ENCODE results near the gene HGFAC. TPM values are rescaled to one million over a fixed set of nuclear protein-coding genes. Genes with fewer than 3 reads are reported as not detected.
A peak's percentile ranks its signal among the peaks of the same experiment; 100 is the strongest.

The HGFAC gene
- total and polyA plus RNA-seq, 2 of the 13 experiments (the other 11 are each of a cell fraction or from before 2014, with no cell fraction given): 8.5 to 63.6 TPM

DNA sequence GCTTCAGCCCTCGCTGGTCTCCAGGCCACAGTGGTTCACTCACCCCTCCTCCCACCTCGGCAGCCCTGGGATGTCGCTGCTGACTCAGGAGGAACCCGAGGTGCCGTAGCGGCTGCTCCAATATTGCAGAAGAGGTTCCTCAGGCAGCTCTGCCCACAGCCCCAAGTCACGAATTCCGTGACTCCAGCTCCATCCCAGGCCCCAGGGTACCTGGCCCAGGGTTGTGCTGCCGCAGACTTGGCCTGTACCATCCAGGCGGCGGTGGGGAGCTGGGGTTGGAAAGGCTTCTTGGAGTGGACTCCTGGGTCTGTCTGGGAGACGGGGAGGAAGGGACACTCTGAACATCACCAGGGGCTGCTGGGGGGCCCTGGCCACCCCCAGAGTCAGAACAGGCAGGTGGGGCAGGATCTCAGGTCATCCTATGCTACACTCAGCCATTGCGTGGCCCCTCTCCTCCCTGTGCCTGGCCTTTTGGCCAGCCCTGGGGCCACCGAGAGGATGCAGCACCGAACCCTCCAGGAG lies 728 bp upstream of the HGFAC start (continued):
- no peak for TF ChIP-seq REST (IDR thresholded peaks at IDR 0.05; ENCODE audit: borderline replicate concordance in 1 of 2, low read depth in 1 of 2, low read length in 2 of 2)
- TF ChIP-seq ZNF598 (CRISPR knock-in tag; IDR thresholded peaks at IDR 0.05; ENCODE audit: borderline replicate concordance): no peak
- no peak for TF ChIP-seq MXI1 (IDR thresholded peaks at IDR 0.05; ENCODE audit: borderline replicate concordance, low read depth, low read length)
- TF ChIP-seq, protein P1, sequence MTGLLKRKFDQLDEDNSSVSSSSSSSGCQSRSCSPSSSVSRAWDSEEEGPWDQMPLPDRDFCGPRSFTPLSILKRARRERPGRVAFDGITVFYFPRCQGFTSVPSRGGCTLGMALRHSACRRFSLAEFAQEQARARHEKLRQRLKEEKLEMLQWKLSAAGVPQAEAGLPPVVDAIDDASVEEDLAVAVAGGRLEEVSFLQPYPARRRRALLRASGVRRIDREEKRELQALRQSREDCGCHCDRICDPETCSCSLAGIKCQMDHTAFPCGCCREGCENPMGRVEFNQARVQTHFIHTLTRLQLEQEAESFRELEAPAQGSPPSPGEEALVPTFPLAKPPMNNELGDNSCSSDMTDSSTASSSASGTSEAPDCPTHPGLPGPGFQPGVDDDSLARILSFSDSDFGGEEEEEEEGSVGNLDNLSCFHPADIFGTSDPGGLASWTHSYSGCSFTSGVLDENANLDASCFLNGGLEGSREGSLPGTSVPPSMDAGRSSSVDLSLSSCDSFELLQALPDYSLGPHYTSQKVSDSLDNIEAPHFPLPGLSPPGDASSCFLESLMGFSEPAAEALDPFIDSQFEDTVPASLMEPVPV (CRISPR knock-in tag; IDR thresholded peaks at IDR 0.05): no peak
- TF ChIP-seq EEA1 (CRISPR knock-in tag; IDR thresholded peaks at IDR 0.05; ENCODE audit: borderline replicate concordance): peak; percentile 65; the same call in 1 of the 2 replicates
- no peak for TF ChIP-seq ZNF121 (CRISPR knock-in tag; IDR thresholded peaks at IDR 0.05)
- no peak for TF ChIP-seq JUN (CRISPR knock-in tag; IDR thresholded peaks at IDR 0.05)

Measured in HepG2 (cell line).